ENCODE measurements around the gene USH1G.
"Not testable (repeated sequence)": the region's sequence is repeated elsewhere in the genome, so short reads cannot be mapped to it uniquely, and the experiment has no call there.

Gene USH1G

DNA sequence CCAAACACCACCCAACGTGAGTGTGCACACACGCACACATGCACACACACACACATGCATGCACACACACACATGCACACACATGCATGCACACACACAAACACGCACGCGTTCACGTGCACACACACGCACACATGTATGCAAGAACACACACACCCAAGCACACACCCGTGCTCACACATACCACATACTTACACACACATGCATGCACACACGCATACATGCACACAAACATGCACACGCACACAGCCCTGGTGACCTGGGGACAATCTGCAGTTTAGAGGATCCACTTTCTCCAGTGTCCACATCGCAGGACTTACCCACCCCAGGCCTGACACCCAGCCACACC lies 6.2 kb downstream of the USH1G start:
- peaks cover 14 to 22% of the 10 kb centered on the region in 2 donors for H3K27me3 ChIP-seq (ENCODE audit: control insufficient read depth in 1 of 2, insufficient read depth in 2 of 2, low read length in 2 of 2)
- H3K36me3 ChIP-seq (ENCODE audit: control insufficient read depth in 2 of 2, insufficient read depth in 2 of 2, low read length in 2 of 2) = no peaks in the 10 kb centered on the region
- H3K9ac ChIP-seq (ENCODE audit: low read length in 2 of 2) = no peak overlapping the region
- no peak overlapping the region for H3K27ac ChIP-seq (ENCODE audit: low read length)
- no peak overlapping the region for H3K4me3 ChIP-seq (ENCODE audit: low read length in 2 of 2)
- peaks cover 5% of the 10 kb centered on the region for H3K4me1 ChIP-seq (ENCODE audit: control insufficient read depth, insufficient read depth, low read length)
- no peaks in the 10 kb centered on the region for H3K9me3 ChIP-seq (ENCODE audit: control insufficient read depth in 2 of 2, low read length in 2 of 2)

DNA sequence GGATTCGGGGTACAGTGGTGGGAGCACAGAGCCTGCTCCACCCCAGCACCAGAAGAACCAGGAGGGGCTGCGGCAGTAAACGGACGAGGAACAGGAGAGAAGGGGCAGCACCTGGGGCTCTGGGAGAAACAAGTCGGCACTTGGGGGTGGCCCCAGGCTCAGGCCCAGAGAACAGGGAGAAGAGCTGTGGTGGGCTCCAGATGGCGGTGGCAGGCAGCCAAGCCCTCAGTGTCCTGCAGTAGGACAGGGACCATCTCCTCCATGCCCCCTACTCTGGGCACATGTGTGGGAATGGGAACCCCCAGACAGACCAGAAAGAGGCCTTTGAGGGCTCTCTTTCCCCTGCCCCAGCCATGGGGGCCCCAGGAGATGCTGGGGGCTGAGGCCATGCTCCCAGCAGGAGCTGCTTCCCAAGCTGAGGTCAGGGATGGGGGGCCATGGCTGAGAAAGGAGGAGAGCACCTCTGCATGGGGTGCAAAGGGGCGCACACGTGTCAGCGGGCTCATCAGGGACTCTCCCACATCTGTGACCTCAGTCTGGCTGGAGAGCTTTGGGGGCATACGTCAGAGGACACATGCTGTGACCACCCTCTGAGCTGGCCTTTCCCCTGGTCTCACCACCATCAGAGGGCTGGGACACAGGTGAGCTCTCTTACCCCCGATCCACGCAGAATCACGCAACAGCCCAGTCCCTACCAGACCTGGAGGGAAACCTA lies 6.8 kb downstream of the USH1G start:
- no peaks in the 10 kb centered on the region for H3K36me3 ChIP-seq (ENCODE audit: control insufficient read depth in 2 of 2, insufficient read depth in 2 of 2, low read length in 2 of 2)
- H3K9ac ChIP-seq (ENCODE audit: low read length in 2 of 2) = no peak overlapping the region

DNA sequence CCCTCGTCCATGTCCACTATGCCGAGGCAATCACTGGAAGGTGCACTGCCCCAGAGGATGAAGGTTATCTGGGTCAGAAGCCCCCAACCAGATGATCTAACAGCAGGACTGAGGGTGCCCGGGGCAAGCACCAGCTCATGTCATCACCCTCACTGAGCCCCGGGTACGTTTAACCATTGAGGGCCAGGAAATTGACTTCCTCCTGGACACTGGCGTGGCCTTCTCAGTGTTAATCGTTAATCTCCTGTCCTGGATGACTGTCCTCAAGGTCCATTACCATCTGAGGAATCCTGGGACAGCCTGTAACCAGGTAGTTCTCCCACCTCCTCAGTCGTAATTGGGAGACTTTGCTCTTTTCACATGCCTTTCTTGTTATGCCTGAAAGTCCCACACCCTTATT lies 11.6 kb downstream of the USH1G start:
- H3K27me3 ChIP-seq (ENCODE audit: control insufficient read depth in 1 of 2, insufficient read depth in 2 of 2, low read length in 2 of 2); H3K4me1 ChIP-seq (ENCODE audit: control insufficient read depth, insufficient read depth, low read length); H3K9me3 ChIP-seq (ENCODE audit: control insufficient read depth in 2 of 2, low read length in 2 of 2); H3K9ac ChIP-seq (ENCODE audit: low read length in 2 of 2); H3K4me3 ChIP-seq (ENCODE audit: low read length in 2 of 2); H3K36me3 ChIP-seq (ENCODE audit: control insufficient read depth in 2 of 2, insufficient read depth in 2 of 2, low read length in 2 of 2); H3K27ac ChIP-seq (ENCODE audit: low read length): not testable (repeated sequence)

More for the DNA sequence above, 6.8 kb downstream of the USH1G start:
- H3K4me1 ChIP-seq (ENCODE audit: control insufficient read depth, insufficient read depth, low read length) = peaks cover 5% of the 10 kb centered on the region
- H3K4me3 ChIP-seq (ENCODE audit: low read length in 2 of 2) = no peak overlapping the region
- no peaks in the 10 kb centered on the region for H3K9me3 ChIP-seq (ENCODE audit: control insufficient read depth in 2 of 2, low read length in 2 of 2)
- no peak overlapping the region for H3K27ac ChIP-seq (ENCODE audit: low read length)
- H3K27me3 ChIP-seq (ENCODE audit: control insufficient read depth in 1 of 2, insufficient read depth in 2 of 2, low read length in 2 of 2) = peaks cover 9 to 17% of the 10 kb centered on the region in 2 donors

DNA sequence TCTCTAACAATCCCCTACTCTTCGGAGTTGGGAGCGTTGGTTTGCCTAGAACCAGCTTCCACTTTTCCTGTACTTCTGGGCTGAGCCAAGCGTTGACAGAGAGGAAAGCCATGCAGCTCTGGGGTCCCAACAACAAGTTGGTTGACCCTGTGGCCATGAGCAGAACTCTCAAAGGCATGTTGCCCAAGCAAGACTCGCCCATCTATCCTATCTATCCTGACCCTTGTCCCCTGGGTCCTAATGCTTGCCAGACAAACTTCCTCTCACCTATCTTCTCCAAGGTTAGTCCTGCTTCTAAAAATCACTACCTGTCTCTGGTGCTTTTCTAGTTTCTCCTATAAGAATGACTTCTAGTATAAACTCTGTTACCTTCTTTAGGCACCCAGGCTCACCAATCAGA lies 14.0 kb downstream of the USH1G start:
- H3K4me1 ChIP-seq (ENCODE audit: control insufficient read depth, insufficient read depth, low read length); H3K4me3 ChIP-seq (ENCODE audit: low read length in 2 of 2); H3K27me3 ChIP-seq (ENCODE audit: control insufficient read depth in 1 of 2, insufficient read depth in 2 of 2, low read length in 2 of 2); H3K9me3 ChIP-seq (ENCODE audit: control insufficient read depth in 2 of 2, low read length in 2 of 2); H3K27ac ChIP-seq (ENCODE audit: low read length); H3K9ac ChIP-seq (ENCODE audit: low read length in 2 of 2); H3K36me3 ChIP-seq (ENCODE audit: control insufficient read depth in 2 of 2, insufficient read depth in 2 of 2, low read length in 2 of 2): not testable (repeated sequence)

DNA sequence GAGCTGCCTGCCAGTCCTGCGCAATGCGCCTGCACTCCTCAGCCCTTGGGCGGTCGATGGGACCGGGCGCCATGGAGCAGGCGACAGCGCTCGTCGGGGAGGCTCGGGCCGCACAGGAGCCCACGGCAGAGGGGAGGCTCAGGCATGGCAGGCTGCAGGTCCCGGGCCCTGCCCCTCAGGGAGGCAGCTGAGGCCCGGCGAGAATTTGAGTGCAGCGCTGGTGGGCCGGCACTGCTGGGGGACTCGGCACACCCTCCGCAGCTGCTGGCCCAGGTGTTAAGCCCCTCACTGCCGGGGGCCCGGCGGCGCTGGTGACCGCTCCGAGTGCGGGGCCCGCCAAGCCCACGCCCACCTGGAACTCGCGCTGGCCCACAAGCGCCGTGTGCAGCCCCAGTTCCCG lies 16.0 kb downstream of the USH1G start:
- H3K9ac ChIP-seq (ENCODE audit: low read length in 2 of 2) = no peak overlapping the region
- H3K27me3 ChIP-seq (ENCODE audit: control insufficient read depth in 1 of 2, insufficient read depth in 2 of 2, low read length in 2 of 2) = peaks cover 5 to 14% of the 10 kb centered on the region in 2 donors
- H3K36me3 ChIP-seq (ENCODE audit: control insufficient read depth in 2 of 2, insufficient read depth in 2 of 2, low read length in 2 of 2) = no peaks in the 10 kb centered on the region
- no peaks in the 10 kb centered on the region for H3K4me1 ChIP-seq (ENCODE audit: control insufficient read depth, insufficient read depth, low read length)
- H3K4me3 ChIP-seq (ENCODE audit: low read length in 2 of 2) = no peak overlapping the region
- no peaks in the 10 kb centered on the region for H3K9me3 ChIP-seq (ENCODE audit: control insufficient read depth in 2 of 2, low read length in 2 of 2)
- no peak overlapping the region for H3K27ac ChIP-seq (ENCODE audit: low read length)

DNA sequence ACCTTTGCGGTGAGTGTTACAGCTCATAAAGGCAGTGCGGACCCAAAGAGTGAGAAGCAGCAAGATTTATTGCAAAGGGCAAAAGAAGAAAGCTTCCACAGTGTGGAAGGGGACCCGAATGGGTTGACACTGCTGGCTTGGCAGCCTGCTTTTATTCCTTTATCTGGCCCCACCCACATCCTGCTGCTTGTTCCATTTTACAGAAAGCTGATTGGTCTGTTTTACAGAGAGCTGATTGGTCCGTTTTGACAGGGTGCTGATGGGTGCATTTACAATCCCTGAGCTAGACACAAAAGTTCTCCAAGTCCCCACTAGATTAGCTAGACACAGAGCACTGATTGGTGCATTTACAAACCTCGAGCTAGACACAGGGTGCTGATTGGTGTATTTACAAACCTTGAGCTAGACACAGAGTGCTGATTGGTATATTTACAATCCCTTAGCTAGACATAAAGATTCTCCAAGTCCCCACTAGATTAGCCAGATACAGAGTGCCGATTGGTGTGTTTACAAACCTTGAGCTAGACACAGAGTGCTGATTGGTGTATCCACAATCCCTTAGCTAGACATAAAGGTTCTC lies 16.8 kb downstream of the USH1G start:
- not testable (repeated sequence) for H3K4me1 ChIP-seq (ENCODE audit: control insufficient read depth, insufficient read depth, low read length); H3K36me3 ChIP-seq (ENCODE audit: control insufficient read depth in 2 of 2, insufficient read depth in 2 of 2, low read length in 2 of 2); H3K27ac ChIP-seq (ENCODE audit: low read length); H3K9me3 ChIP-seq (ENCODE audit: control insufficient read depth in 2 of 2, low read length in 2 of 2); H3K4me3 ChIP-seq (ENCODE audit: low read length in 2 of 2); H3K9ac ChIP-seq (ENCODE audit: low read length in 2 of 2)
- H3K27me3 ChIP-seq (ENCODE audit: control insufficient read depth in 1 of 2, insufficient read depth in 2 of 2, low read length in 2 of 2) = peaks cover 6 to 16% of the 10 kb centered on the region in 2 donors

DNA sequence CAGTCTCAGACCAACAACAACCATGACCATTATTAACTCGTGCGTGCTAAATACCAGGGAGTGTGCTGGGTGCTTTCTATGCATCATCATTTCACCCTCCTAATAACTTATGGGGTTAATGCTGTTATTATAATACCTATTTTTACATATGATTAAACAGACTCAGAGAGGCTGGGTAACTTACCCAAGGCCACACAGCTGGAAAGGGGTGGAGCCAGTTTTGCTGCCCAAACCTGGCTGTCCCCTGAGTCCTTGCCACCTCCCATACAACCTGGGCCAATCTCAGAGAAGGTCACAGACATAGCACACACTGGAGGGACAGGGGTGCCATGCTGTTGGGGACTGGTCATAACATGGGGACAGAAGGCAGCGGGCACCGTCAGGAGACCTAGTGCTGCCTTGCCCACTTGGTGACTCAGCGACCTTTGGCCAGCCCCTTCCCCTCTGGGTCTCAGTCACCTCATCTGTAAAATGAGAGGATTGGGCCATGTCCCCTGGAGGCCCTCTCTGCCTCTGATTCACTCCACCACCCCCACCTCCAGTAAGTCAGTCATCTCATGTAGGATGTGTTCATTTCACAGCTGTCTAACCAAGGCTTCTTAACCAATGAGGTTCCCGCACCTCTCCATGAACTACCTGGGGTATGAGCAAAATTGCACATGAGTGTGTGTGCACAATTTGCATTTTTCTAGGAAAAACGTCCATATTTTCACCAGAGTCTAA lies 18.2 kb downstream of the USH1G start:
- H3K27me3 ChIP-seq (ENCODE audit: control insufficient read depth in 1 of 2, insufficient read depth in 2 of 2, low read length in 2 of 2) = peaks cover 6 to 19% of the 10 kb centered on the region in 2 donors
- H3K9me3 ChIP-seq (ENCODE audit: control insufficient read depth in 2 of 2, low read length in 2 of 2) = no peaks in the 10 kb centered on the region
- no peak overlapping the region for H3K4me3 ChIP-seq (ENCODE audit: low read length in 2 of 2)

DNA sequence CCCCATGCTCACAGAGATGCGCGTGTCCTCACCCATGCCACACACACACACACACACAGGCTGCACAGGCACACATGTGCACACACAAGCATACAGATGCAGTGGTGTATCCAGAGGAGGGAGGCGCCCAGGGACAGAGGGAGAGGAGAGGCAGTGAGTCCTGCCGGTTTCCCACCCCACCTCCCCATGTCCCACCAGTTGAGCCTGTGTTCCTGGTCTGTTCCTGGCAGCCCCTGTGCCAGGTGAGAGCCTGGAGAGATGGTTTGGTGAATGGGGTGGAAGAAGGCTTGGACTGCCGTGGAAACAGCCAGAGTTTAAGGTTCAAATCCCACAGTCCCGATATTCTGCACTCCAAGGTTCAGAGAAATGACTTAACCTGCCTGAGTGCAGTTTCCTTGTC lies 19.4 kb downstream of the USH1G start:
- Histone ChIP-seq H3K27ac (ENCODE audit: low read length) (no peak overlapping the region), H3K36me3 (ENCODE audit: control insufficient read depth in 2 of 2, insufficient read depth in 2 of 2, low read length in 2 of 2) (no peaks in the 10 kb centered on the region), H3K9ac (ENCODE audit: low read length in 2 of 2) (no peak overlapping the region), H3K9me3 (ENCODE audit: control insufficient read depth in 2 of 2, low read length in 2 of 2) (no peaks in the 10 kb centered on the region), H3K4me3 (ENCODE audit: low read length in 2 of 2) (no peak overlapping the region), H3K4me1 (ENCODE audit: control insufficient read depth, insufficient read depth, low read length) (no peaks in the 10 kb centered on the region), H3K27me3 (ENCODE audit: control insufficient read depth in 1 of 2, insufficient read depth in 2 of 2, low read length in 2 of 2) (peaks cover 6 to 19% of the 10 kb centered on the region in 2 donors)

More for the DNA sequence above, 18.2 kb downstream of the USH1G start:
- Histone ChIP-seq H3K9ac (ENCODE audit: low read length in 2 of 2) (no peak overlapping the region), H3K36me3 (ENCODE audit: control insufficient read depth in 2 of 2, insufficient read depth in 2 of 2, low read length in 2 of 2) (no peaks in the 10 kb centered on the region), H3K27ac (ENCODE audit: low read length) (no peak overlapping the region), H3K4me1 (ENCODE audit: control insufficient read depth, insufficient read depth, low read length) (no peaks in the 10 kb centered on the region)

DNA sequence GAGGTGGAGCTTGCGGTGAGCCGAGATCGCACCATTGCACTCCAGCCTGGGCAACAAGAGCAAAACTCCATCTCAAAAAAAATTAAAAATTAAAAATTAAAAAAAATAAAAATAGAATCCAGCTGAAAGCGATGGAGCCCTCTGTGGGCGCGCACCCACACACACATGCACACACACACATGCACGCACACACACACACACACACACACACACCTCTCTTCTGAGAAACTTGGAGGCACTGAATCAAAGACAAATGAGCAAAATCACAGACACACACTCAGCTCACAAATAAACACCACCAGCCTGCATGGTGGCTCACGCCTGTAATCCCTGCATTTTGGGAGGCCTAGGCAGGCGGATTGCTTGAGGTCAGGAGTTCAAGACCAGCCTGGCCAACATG lies 20.0 kb downstream of the USH1G start:
- peaks cover 6 to 19% of the 10 kb centered on the region in 2 donors for H3K27me3 ChIP-seq (ENCODE audit: control insufficient read depth in 1 of 2, insufficient read depth in 2 of 2, low read length in 2 of 2)
- H3K9me3 ChIP-seq (ENCODE audit: control insufficient read depth in 2 of 2, low read length in 2 of 2) = no peaks in the 10 kb centered on the region
- H3K4me3 ChIP-seq (ENCODE audit: low read length in 2 of 2) = no peak overlapping the region
- H3K27ac ChIP-seq (ENCODE audit: low read length) = no peak overlapping the region
- no peaks in the 10 kb centered on the region for H3K36me3 ChIP-seq (ENCODE audit: control insufficient read depth in 2 of 2, insufficient read depth in 2 of 2, low read length in 2 of 2)
- H3K9ac ChIP-seq (ENCODE audit: low read length in 2 of 2) = no peak overlapping the region
- no peaks in the 10 kb centered on the region for H3K4me1 ChIP-seq (ENCODE audit: control insufficient read depth, insufficient read depth, low read length)

DNA sequence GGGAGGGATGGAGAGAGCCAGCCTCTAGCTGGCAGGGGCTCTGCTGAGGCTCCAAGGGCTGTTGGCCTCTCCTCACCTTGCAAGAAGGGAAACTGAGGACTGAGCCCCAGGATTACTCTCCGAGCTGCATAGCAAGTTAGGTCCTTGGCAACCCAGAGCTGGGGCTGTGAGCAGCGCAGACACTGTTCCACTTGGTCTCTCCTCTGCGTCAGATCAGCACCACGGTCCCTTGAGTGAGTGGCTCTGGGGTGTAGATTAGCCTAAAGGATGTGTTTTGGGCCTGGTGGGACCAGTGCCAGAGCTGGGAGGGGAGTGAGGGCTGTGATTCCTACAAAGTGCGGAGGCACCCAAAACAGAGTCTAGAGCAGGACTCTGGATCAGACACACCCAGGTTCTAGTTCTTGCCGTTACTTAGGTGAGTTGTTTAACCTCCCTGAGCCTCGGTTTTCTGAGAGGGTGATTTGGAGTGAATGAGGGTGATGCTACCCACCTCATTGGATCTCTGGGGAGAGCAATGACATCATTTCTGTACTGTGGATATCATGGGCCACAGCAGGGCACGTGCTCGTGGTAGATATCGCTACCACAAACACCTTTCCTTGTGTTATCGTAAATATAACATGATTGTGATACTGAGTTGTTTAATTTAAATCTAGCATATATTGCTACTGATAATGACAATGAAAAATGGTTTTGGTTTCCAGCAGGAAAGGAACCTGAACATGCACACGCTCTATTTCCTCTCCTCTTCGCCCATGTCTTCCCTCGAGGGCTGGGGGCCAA lies 21.5 kb downstream of the USH1G start:
- Histone ChIP-seq H3K36me3 (ENCODE audit: control insufficient read depth in 2 of 2, insufficient read depth in 2 of 2, low read length in 2 of 2) (no peaks in the 10 kb centered on the region), H3K4me3 (ENCODE audit: low read length in 2 of 2) (no peak overlapping the region), H3K27me3 (ENCODE audit: control insufficient read depth in 1 of 2, insufficient read depth in 2 of 2, low read length in 2 of 2) (peaks cover 6 to 19% of the 10 kb centered on the region in 2 donors), H3K9ac (ENCODE audit: low read length in 2 of 2) (no peak overlapping the region), H3K4me1 (ENCODE audit: control insufficient read depth, insufficient read depth, low read length) (no peaks in the 10 kb centered on the region), H3K9me3 (ENCODE audit: control insufficient read depth in 2 of 2, low read length in 2 of 2) (no peaks in the 10 kb centered on the region), H3K27ac (ENCODE audit: low read length) (no peak overlapping the region)

Data from stomach smooth muscle (tissue), 2 donors.